Hepatocyte (in vitro differentiated cells): Measurements from ENCODE around the gene UTS2.

ENCODE experiments used
- CTCF ChIP-seq: fragments of 200-600 bp; sonication (generic); IDR thresholded peaks from 2 replicates; pipeline ENCODE4 v1.5.1; 2016; ENCODE audit warnings: antibody characterized with exemption, mild to moderate bottlenecking; ENCODE audit not compliant: poor library complexity
- EZH2 ChIP-seq: fragments of 200-600 bp; sonication (generic); IDR thresholded peaks from 2 replicates; pipeline ENCODE4 v1.6.1; 2016; ENCODE audit warnings: antibody characterized with exemption, mild to moderate bottlenecking, borderline replicate concordance

DNA sequence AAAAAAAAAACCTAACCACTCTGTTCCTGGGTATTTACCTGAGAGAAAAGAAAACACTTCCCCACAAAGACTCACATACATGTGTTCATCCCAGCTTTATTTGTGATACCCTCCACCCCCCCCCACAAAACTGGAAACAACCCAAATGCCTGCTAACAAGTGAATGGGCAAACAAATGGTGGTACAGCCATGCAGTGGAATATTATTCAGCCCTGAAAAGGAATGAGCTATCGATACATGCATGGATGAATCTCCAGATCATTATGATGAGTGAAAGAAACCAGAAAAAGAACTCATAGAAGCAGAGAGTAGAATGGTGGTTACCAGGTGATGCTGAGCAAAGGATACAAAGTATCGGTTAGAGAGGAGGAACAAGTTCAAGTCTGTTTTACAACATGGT, 38.0 kb upstream of the UTS2 start:
- TF ChIP-seq CTCF (no peak), EZH2 (no peak)
